ENCODE measurements around the gene HOXD10.

The HOXD10 gene

DNA sequence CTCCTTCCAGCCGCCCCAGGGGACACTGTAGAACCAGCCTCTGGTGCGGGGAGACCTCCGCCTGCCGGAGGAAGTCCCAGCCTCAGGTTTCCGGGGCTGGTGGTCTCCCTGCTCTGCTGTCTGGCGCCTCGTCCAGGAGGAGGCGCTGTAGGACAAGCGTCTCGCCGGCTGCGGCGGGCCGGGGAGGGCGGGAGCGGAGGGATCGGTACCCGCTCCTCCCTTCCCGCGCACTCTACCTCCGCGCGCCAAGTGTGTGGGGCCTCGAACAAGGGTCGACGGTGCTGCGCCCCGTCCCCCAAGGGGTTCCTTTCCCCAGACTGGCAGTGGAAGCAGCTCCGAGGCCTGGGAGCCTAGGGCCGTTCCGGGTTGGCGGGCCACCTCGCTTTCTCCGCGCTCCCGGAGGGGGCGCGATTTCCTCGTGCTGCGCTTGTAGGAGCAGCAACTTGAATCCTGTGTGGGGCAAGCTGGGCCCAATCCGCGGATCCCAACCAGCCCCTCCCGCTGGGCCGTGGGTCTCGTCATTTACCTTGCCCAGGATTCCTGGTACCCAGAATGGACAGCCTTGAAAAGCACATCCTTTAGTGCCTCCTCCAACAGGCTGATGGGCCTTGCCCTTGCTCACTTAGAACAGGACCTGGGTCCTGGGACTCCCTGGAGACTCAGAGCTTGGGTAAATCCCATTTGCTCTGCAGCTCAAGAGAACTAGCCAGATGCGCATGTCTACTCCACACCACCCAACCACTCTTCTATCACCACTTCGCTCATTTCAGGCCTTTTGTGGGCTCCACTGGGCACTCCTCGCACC lies 24.1 kb downstream of the HOXD10 start:
- in situ Hi-C loops (cut with HindIII; ENCODE audit: low sequenced_read_pairs) = no loop called here
- H3K4me3 ChIP-seq (ENCODE audit: low read depth, low read length) = peak overlapping the region; percentile 49
- peak; percentile 80 for DNase-seq (ENCODE audit: low read depth, low spot score)
- TF ChIP-seq, protein P1, sequence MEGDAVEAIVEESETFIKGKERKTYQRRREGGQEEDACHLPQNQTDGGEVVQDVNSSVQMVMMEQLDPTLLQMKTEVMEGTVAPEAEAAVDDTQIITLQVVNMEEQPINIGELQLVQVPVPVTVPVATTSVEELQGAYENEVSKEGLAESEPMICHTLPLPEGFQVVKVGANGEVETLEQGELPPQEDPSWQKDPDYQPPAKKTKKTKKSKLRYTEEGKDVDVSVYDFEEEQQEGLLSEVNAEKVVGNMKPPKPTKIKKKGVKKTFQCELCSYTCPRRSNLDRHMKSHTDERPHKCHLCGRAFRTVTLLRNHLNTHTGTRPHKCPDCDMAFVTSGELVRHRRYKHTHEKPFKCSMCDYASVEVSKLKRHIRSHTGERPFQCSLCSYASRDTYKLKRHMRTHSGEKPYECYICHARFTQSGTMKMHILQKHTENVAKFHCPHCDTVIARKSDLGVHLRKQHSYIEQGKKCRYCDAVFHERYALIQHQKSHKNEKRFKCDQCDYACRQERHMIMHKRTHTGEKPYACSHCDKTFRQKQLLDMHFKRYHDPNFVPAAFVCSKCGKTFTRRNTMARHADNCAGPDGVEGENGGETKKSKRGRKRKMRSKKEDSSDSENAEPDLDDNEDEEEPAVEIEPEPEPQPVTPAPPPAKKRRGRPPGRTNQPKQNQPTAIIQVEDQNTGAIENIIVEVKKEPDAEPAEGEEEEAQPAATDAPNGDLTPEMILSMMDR (IDR thresholded peaks at IDR 0.05; ENCODE audit: low read depth, low read length) = peak; percentile 75

DNA sequence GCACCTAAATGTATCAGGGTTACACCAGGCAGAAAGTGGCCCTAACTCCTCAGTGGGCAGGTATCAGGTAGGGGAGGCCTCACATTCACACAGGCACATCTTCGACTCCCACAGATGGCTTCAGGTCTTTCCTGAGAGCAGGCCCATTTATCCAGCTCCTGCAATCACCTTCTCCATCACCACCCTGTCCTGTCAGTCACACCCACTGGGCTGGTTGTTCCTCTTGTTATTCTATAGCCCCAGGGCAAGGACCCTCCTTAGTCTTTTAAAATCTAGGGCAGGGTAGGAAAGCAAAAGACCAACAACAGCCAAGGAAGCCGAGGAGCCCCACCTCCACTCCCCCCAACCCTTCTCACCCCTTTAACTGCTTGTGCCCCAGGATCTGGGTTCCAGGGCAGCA lies 25.7 kb downstream of the HOXD10 start:
- DNase-seq (ENCODE audit: low read depth, low spot score) = no peak
- no peak overlapping the region for H3K4me3 ChIP-seq (ENCODE audit: low read depth, low read length)
- TF ChIP-seq, protein P1 (IDR thresholded peaks at IDR 0.05; ENCODE audit: low read depth, low read length) = no peak
- in situ Hi-C loops (cut with HindIII; ENCODE audit: low sequenced_read_pairs) = no loop called here

DNA sequence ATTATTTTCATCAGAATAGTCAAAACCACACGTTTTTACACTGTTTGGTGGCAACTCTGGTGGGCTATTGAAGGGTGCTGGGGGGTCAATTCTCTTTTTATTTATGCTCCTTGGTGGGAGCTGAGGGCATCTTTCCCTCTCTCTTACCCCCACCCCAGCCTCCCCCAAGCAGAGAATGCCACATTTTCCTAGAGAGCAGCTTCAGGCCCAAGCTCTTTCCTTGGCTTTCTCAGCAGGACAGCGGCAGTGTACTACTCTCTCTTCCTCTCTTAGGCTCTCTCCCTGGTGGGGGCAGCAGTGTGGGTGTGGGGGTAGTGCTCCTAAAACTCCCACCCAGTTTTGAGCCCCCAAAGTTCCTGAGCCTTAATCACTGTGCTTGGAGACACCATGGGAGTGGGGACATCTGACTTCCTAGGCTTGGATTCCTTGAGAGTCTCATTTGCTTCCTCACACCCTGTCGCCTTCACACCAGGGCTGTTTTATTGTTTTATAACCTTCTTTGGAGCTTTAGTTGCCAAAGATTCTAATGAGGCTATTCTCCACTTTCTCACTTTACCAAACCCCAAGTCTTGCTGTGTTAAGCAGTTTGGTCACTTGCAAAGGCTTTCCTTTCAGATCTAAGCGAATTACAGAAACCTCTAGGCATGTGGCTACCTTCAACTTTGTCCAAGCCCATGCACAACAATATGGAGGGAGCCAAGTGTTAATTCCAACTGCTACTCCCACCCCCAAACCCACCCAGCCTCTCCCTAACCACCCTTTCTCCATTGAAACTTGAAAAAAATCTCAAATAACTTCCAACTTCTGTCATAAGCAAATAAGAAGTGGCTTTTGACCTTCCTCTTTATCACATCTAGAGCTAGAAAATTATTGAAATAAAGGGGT lies 28.7 kb downstream of the HOXD10 start:
- H3K4me3 ChIP-seq (ENCODE audit: low read depth, low read length) = no peak overlapping the region
- in situ Hi-C loops (cut with HindIII; ENCODE audit: low sequenced_read_pairs) = no loop called here
- no peak for DNase-seq (ENCODE audit: low read depth, low spot score)
- TF ChIP-seq, protein P1 (IDR thresholded peaks at IDR 0.05; ENCODE audit: low read depth, low read length) = no peak

DNA sequence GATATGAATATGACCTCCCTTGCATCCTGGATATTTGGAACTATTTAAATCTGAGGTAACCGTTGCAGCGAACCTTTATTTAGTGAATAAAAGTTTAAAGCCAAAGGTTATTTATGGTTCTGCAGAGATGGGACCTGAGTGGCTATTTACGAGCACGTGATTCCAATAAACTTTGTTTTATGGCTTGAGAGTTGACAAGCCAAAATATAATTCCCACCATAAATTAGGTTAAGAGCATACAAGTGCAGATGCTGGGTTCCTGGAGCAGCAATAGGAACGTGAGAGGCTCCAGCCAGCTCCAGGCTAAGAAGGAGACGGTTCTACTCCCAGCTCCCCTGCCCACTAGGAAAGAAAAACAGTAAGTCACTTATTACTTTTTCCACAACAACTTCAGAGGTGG lies 29.5 kb downstream of the HOXD10 start:
- TF ChIP-seq, protein P1 (IDR thresholded peaks at IDR 0.05; ENCODE audit: low read depth, low read length) = no peak
- DNase-seq (ENCODE audit: low read depth, low spot score) = no peak
- H3K4me3 ChIP-seq (ENCODE audit: low read depth, low read length) = no peak overlapping the region
- in situ Hi-C loops (cut with HindIII; ENCODE audit: low sequenced_read_pairs) = no loop called here

DNA sequence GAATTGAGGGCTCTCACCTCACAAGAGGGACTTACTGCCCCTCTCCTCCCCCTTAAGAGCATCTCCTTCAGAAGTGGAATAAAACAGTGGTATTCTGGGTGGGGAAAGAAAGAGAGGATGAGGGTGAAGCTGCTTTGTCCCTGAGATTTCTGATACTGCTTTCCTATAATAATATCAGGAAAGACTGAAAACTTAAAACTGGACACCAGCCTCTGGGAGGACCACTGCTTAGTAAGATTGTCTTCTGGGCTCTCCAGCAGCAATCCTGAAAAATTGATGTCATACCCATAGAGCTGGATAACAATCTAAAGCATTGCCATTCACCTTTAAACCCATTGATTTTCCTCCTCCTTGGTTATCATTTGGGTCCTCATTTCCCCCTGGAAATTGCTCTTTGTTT lies 30.1 kb downstream of the HOXD10 start:
- H3K4me3 ChIP-seq (ENCODE audit: low read depth, low read length) = no peak overlapping the region
- TF ChIP-seq, protein P1 (IDR thresholded peaks at IDR 0.05; ENCODE audit: low read depth, low read length) = no peak
- in situ Hi-C loops (cut with HindIII; ENCODE audit: low sequenced_read_pairs) = no loop called here

DNA sequence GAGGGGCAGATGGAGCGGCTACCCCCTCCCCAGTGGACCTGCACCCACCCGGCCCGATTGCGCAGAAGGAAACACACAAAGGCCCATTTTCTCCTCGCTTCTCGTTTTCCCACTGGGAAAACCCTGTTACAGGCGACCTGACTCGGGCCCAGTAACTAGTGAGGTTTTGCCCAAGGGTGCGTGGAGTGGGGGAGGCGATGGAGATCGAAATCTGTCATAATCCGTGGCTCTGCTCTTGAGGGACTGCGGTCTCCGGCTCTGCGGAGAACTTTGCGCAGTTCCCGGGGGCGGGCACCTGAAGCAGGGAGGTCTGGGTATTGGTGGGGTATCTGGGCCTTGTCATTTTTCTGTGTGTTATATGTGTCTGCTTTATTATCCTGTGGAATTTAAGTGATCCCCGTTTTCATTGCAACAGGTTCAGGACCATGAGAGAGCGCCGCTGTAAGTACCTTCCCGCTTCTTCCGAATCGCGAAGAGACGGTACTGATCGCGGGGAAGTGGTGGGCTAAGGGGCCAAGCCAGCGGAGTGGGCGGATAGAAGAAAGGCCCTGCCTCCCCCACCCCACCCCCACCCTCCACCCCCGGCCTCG lies 30.7 kb downstream of the HOXD10 start:
- TF ChIP-seq, protein P1 (IDR thresholded peaks at IDR 0.05; ENCODE audit: low read depth, low read length) = no peak
- no peak overlapping the region for H3K4me3 ChIP-seq (ENCODE audit: low read depth, low read length)
- no peak for DNase-seq (ENCODE audit: low read depth, low spot score)
- in situ Hi-C loops (cut with HindIII; ENCODE audit: low sequenced_read_pairs) = no loop called here

More for the DNA sequence above, 30.1 kb downstream of the HOXD10 start:
- DNase-seq (ENCODE audit: low read depth, low spot score) = no peak
